Regular cardiac myocyte (primary cell): ENCODE results near the gene PRKCE. TPM values are rescaled to one million over a fixed set of nuclear protein-coding genes. Genes with fewer than 3 reads are reported as not detected.

Source experiments
- total RNA-seq: library from RNA; depleted of rRNA; stranded (reverse); fragments of >200 nt; gene quantifications from 2 replicates; pipeline ENCODE4 v1.2.3, GENCODE V29; 2014

PRKCE gene
- 8.2 and 13.8 TPM in 2 replicates for total RNA-seq

GRCh38 chr2:45651415-45652089, at the start of gene PRKCE:
Gene PRKCE, plus strand, starts transcription at chr2:45651675.

GRCh38 chr2:45611020-45611859, 40.2 kb upstream of the PRKCE start, which contains the start of gene SRBD1:
Gene SRBD1, minus strand, starts transcription at chr2:45611267. Its CDS starts 5,826 bp downstream, at chr2:45605441.

Other genes with a start within 250 kb of the PRKCE start
- 20.1 and 25.9 TPM in 2 replicates for gene SRBD1, start 40.4 kb upstream of the PRKCE start, total RNA-seq